Activated CD4-positive, alpha-beta T cell treated with anti-CD3 and anti-CD28 coated beads, Interleukin-2, Interleukin-4, amounts not matched to agents 100 ng/mL and 50 ng/mL, durations not matched to agents 16 hours and 8 hours (primary cell): ENCODE measurements around the gene COL18A1.

ENCODE experiments used
- DNase-seq: peaks from one replicate; pipeline ENCODE4 v3.0.0-alpha.2; 2020; ENCODE audit warnings: low spot score

COL18A1 gene

GRCh38 chr21:45468971-45469272, 64.0 kb downstream of the COL18A1 start:
- no peak for DNase-seq

- no peak for DNase-seq
Measured at GRCh38 chr21:45469273-45470086, 64.5 kb downstream of the COL18A1 start.

GRCh38 chr21:45470087-45470515, 65.1 kb downstream of the COL18A1 start:
- no peak for DNase-seq

- DNase-seq: peak; percentile 8
Measured at GRCh38 chr21:45470773-45471524, 66.0 kb downstream of the COL18A1 start.

GRCh38 chr21:45471525-45472221, 66.7 kb downstream of the COL18A1 start:
- DNase-seq: no peak

- DNase-seq: no peak
Measured at GRCh38 chr21:45472445-45473365, 67.7 kb downstream of the COL18A1 start.

GRCh38 chr21:45473496-45474322, 68.7 kb downstream of the COL18A1 start:
- DNase-seq: no peak

- no peak for DNase-seq
Measured at GRCh38 chr21:45474323-45474950, 69.5 kb downstream of the COL18A1 start.

- DNase-seq: no peak
Measured at GRCh38 chr21:45475004-45475685, 70.2 kb downstream of the COL18A1 start.

- DNase-seq: no peak
Measured at GRCh38 chr21:45475797-45476570, 71.0 kb downstream of the COL18A1 start.

- DNase-seq: no peak
Measured at GRCh38 chr21:45476582-45476981, 71.6 kb downstream of the COL18A1 start.

- DNase-seq: no peak
Measured at GRCh38 chr21:45477176-45478114, 72.5 kb downstream of the COL18A1 start.

- DNase-seq: peak; percentile 79
Measured at GRCh38 chr21:45478115-45478801, 73.3 kb downstream of the COL18A1 start.

- no peak for DNase-seq
Measured at GRCh38 chr21:45478816-45479669, 74.1 kb downstream of the COL18A1 start.

- DNase-seq: no peak
Measured at GRCh38 chr21:45479691-45480675, 75.0 kb downstream of the COL18A1 start.
